Ovary (tissue), 3 donors: Measurements from ENCODE around the gene GNAI1.

Experiments
- CTCF ChIP-seq, 3 donors: fragments of 450-650 bp in 2 of 3; fragments of 200-600 bp in 1 of 3; IDR thresholded peaks; one replicate each; pipeline versions ENCODE4 v1.5.1 to v1.8.0; 2016 to 2022; ENCODE audit warnings: antibody characterized with exemption in 3 of 3, mild to moderate bottlenecking in 1 of 3
- POLR2A ChIP-seq: fragments of 450-650 bp; IDR thresholded peaks from one replicate; pipeline ENCODE4 v1.6.1; 2017; ENCODE audit warnings: antibody characterized with exemption, mild to moderate bottlenecking, moderate library complexity
- donor health status: DM: no; HTN: no; CAD: no.

- no peak for TF ChIP-seq CTCF (IDR thresholded peaks at IDR 0.05)
- TF ChIP-seq POLR2A = no peak
Measured at GRCh38 chr7:80241671-80242070, 107.0 kb downstream of the GNAI1 start.
